ENCODE results near the gene SH3BP4. TPM values are rescaled to one million over a fixed set of nuclear protein-coding genes. Genes with fewer than 3 reads are reported as not detected.

The SH3BP4 gene
- total and polyA plus RNA-seq, 10 of the 15 experiments (the other 5 are each of a cell fraction or from before 2014, with no cell fraction given) = 0.03 to 0.36 TPM; not detected in 8

DNA sequence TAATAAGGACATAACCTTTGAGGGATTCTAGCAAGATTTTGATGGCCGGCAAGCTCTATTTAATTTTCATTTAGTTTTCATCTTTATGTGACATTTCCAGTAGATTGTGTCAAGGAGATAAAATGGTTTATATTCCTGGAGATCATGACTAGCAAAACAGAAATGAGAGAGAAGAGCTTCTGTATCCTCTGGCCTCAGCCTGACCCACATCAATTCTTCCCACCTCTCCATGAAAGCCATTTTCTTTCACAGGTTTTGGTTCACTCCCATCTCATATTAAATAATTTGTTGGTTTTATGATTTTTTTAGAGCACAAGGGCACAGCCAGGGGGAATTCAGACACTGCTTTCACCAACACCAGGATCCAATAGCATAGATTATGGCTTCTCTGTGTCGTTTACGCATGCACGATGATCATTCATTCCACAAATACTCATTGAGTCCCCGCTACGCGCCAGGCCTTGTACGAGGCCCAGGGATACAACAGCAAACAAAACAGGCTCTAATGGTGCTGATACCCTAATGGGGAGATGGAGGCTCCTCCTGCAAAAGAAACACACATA lies 85.9 kb downstream of the SH3BP4 start:
- no peaks in the 10 kb centered on the region for H3K79me2 ChIP-seq (ENCODE audit: control insufficient read depth, insufficient read depth, low read length)

More for the DNA sequence above, 85.9 kb downstream of the SH3BP4 start:
- intact Hi-C loops (cut with micrococcal nuclease; ENCODE audit: unreplicated experiment) (no loop called here), in situ Hi-C loops (cut with MboI) (no loop called here)
- H3K9me3 ChIP-seq (replicated peaks; ENCODE audit: control insufficient read depth, insufficient read depth, low read length) = no peaks in the 10 kb centered on the region
- no peaks in the 10 kb centered on the region for H3K4me1 ChIP-seq (ENCODE audit: control insufficient read depth, insufficient read depth, low read length)
- CTCF ChIA-PET = no interaction called here
- DNase-seq (ENCODE audit: low read depth, low spot score) = no peak
- no TSS peak for BruUV-seq (replicated peaks)
- no peak overlapping the region for H3K4me2 ChIP-seq (ENCODE audit: control insufficient read depth, insufficient read depth)
- no peak overlapping the region for H3K9ac ChIP-seq (ENCODE audit: control insufficient read depth, insufficient read depth, low read length)
- WGBS (ENCODE audit: insufficient coverage, insufficient replicate concordance, low lambda C conversion rate, missing lambda C conversion rate) = 56% methylated on average over 8 of the region's 8 CpGs
- RAD21 ChIA-PET (ENCODE audit: unreplicated experiment) = no interaction called here
- H3K27me3 ChIP-seq (replicated peaks in 1 of 2; ENCODE audit: control insufficient read depth in 2 of 2, insufficient read depth in 2 of 2, low read length in 1 of 2) = no peaks in the 10 kb centered on the region
- H4K20me1 ChIP-seq (ENCODE audit: control insufficient read depth, insufficient read depth) = no peaks in the 10 kb centered on the region
- SMC1A ChIA-PET (ENCODE audit: uncharacterized antibody, unreplicated experiment) = no interaction called here
- ATAC-seq = no peak
- H2AFZ ChIP-seq (ENCODE audit: control insufficient read depth, low read depth, low read length) = no peak overlapping the region
- POLR2A ChIA-PET = no interaction called here
- H3K36me3 ChIP-seq (ENCODE audit: control insufficient read depth in 2 of 2, insufficient read depth in 2 of 2, low read length in 1 of 2) = no peaks in the 10 kb centered on the region
- no peak for FAIRE-seq
- no peak overlapping the region for H3K27ac ChIP-seq (ENCODE audit: control insufficient read depth, insufficient read depth)
- TF ChIP-seq CREM (IDR thresholded peaks at IDR 0.05; ENCODE audit: low read depth) (no peak), ZNF274 (IDR thresholded peaks at IDR 0.05; ENCODE audit: insufficient read depth, insufficient read length) (no peak), ZBED1 (IDR thresholded peaks at IDR 0.05; ENCODE audit: borderline replicate concordance) (no peak), CEBPB (IDR thresholded peaks at IDR 0.05; ENCODE audit: borderline replicate concordance in 1 of 2, low read depth in 2 of 2, low read length in 2 of 2) (no peak), NFIC (IDR thresholded peaks at IDR 0.05; ENCODE audit: low read depth, low read length) (no peak), JUNB (IDR thresholded peaks at IDR 0.05) (no peak), MYB (IDR thresholded peaks at IDR 0.05; ENCODE audit: borderline replicate concordance, low read depth, low read length) (no peak), POLR2A (IDR thresholded peaks at IDR 0.05; ENCODE audit: low read depth, low read length) (no peak), NR2F1 (conservative IDR thresholded peaks at IDR 0.05) (no peak)
- TF ChIP-seq, protein P1, sequence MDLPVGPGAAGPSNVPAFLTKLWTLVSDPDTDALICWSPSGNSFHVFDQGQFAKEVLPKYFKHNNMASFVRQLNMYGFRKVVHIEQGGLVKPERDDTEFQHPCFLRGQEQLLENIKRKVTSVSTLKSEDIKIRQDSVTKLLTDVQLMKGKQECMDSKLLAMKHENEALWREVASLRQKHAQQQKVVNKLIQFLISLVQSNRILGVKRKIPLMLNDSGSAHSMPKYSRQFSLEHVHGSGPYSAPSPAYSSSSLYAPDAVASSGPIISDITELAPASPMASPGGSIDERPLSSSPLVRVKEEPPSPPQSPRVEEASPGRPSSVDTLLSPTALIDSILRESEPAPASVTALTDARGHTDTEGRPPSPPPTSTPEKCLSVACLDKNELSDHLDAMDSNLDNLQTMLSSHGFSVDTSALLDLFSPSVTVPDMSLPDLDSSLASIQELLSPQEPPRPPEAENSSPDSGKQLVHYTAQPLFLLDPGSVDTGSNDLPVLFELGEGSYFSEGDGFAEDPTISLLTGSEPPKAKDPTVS (IDR thresholded peaks at IDR 0.05; ENCODE audit: low read depth, low read length) = no peak
- TF ChIP-seq, protein P2, sequence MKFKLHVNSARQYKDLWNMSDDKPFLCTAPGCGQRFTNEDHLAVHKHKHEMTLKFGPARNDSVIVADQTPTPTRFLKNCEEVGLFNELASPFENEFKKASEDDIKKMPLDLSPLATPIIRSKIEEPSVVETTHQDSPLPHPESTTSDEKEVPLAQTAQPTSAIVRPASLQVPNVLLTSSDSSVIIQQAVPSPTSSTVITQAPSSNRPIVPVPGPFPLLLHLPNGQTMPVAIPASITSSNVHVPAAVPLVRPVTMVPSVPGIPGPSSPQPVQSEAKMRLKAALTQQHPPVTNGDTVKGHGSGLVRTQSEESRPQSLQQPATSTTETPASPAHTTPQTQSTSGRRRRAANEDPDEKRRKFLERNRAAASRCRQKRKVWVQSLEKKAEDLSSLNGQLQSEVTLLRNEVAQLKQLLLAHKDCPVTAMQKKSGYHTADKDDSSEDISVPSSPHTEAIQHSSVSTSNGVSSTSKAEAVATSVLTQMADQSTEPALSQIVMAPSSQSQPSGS (IDR thresholded peaks at IDR 0.05; ENCODE audit: low read length) = no peak
- no peak overlapping the region for H3K4me3 ChIP-seq

Data from GM12878 (cell line).